Measurements from ENCODE around the gene NFATC2.

Gene NFATC2

DNA sequence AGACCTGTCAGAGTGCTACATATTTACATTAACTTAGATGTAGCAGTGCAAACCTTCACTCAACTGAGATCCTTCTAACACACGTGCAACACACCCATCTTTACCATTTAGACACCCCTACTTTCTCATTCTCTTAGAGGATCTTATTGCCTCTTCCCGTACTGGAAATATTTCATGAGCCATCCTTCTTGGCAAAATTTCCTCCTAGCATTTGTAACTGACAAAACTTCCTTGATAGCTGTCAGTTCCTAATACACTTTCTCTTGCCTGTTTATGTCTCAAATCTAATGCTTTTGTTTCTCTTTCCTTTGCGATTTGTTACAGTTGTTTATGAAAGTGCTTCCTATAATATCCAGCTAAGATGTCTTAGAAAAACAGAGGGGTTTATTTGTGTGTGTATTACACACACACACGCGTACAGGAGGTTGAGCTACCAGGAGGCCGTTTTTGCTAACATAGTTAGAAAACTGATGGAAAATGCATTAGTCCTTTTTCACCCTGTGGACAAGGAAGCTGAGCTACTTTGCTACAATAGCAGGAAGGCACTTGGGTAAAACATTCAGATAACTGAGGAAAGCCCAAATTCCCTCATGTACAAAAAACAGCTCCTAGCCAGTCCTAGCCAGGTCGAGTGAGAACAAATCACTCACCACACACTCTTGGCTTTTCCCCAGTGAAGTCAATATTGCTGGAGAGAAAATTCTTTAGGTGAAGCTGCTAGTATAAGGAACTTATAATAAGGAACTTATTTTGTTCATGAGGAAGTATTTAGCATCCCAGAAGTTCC, 153.6 kb downstream of the NFATC2 start:
- FAIRE-seq (no peak), DNase-seq (ENCODE audit: extremely low spot score, insufficient read length, low read depth) (no peak)

DNA sequence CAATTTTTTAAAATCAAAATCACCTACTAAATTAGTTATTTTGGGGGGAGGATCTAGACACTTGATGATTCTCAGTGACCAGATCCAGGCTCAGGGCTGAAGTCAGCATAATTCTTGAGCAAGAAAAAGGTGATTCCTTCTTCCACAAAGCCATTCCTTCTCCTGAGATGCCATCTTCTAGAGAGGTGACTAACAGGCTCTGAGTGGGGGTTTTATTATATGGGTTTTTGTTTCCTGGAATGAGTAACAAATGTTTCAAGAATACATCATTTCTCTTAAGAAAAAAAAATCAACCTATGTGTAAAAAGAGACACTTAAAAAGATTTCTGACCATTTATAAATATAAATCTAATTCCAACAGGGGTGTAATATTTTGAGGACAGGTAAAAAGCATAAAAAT, 154.3 kb downstream of the NFATC2 start:
- FAIRE-seq: no peak
- DNase-seq (ENCODE audit: extremely low spot score, insufficient read length, low read depth): no peak

DNA sequence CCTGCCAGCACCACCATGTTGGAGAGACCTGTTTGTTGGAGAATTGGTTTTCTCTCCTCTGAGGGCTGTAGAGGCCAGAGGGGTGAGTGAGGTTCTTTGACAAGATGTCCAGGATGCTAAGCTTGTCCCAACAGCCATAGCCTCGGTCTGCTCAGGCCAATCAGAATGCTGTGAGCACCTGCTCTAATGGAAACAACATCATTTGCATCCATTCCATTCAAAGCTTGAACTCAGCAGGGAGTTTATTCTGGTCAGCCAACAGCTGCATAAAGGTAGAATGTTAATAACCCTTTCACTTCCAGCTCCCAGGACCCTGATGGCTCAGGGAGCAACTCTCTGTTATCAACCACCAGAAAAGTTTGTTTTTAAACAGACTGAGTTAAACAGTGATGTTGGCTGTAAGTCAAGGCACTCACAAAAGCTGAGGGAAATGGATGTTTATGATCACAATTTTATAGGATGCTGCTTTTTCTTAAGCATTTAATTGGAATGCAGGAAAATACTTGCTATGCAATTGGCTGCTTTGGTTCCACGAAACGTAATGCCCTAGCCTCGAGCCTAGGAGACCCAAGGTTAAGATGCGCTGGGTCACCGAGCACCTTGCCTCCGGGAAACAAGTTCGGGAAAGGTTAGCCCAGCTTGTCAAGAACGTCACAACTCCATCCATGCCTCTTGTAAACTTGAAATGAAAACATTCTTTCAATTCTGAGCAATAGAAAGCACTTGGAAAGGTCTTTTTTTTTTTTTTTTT, 155.2 kb downstream of the NFATC2 start:
- DNase-seq (ENCODE audit: extremely low spot score, insufficient read length, low read depth) (no peak), FAIRE-seq (no peak)

DNA sequence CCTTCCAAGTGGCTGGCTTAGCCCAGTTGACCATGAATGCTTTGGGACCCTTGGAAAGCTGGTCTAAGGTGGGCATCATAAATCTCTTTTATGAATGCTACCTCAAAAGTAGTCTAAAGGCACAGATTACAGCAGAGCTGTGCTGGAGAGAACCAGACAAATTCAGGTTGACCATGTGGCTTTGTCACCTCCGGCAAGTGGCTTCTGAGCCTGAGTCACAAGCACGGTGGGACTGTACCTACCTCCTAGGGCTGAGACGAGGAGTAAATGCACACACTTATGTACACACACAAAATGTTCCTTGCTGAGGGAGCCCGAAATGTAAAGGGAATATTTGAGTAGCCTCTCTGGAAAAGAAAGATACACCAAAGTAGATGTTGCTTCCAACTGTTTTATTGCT, 155.9 kb downstream of the NFATC2 start:
- FAIRE-seq: no peak

DNA sequence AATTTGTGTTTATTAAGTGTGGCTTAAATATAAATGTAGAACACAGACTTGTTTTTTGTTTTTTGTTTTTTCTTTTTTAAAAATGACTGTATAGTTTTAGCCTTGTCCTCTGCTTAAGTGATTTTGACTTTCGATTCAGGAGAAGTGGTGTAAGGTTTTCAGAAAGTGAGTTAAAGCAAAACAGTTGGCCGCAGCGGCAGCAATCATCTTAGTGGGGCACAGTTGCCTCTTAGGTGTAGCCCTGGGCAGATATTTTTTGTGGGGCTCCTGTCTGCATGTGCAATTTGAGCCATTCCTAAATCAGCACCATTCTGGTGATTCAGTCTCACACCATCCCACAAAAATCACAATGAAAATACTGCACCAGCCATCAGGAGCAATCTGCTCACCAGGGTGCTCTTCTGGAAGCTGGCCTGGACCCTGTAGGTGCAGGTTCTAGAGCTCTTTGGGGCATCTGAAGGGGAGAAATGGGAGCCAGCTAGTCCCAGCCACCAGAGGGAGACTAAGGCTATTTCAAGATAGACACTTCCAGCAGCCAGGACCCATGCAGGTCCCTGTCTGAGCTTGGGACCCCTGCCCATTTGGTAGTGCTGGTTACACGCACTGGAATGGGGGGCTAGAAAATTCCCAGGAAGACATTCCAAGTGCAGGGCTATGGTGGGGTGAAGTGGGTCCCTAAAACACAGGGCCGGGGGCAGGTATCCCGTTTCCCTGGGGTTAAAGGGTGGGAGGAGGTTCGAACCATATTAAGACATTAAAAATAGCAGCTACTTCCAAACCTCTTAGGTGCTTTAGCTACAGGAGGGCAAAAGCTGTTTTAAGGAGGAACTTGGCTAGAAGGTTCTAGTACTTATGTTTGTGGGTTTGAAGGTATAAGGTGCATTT, 156.6 kb downstream of the NFATC2 start:
- no peak for DNase-seq (ENCODE audit: extremely low spot score, insufficient read length, low read depth)
- FAIRE-seq: no peak

More for the DNA sequence above, 155.9 kb downstream of the NFATC2 start:
- no peak for DNase-seq (ENCODE audit: extremely low spot score, insufficient read length, low read depth)

DNA sequence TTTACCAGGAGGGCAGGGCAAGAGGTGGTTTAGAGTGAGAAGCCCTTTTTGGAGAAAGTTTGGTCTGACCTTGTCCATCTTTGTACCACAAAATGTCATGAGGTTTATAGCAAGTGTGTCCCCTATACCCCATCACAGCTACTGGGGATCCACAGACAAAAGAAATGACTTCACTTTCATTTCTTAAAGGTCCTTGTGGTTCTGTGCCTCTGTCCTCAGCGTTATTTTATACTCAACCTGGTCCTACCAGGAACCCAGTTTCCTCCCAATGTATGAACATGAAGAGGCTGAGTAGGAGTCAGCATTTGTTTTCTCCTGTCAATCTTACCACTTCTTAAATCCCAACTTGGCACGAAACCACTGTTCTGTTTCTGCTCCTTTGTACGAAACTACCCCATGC, 157.6 kb downstream of the NFATC2 start:
- FAIRE-seq: no peak
- no peak for DNase-seq (ENCODE audit: extremely low spot score, insufficient read length, low read depth)

DNA sequence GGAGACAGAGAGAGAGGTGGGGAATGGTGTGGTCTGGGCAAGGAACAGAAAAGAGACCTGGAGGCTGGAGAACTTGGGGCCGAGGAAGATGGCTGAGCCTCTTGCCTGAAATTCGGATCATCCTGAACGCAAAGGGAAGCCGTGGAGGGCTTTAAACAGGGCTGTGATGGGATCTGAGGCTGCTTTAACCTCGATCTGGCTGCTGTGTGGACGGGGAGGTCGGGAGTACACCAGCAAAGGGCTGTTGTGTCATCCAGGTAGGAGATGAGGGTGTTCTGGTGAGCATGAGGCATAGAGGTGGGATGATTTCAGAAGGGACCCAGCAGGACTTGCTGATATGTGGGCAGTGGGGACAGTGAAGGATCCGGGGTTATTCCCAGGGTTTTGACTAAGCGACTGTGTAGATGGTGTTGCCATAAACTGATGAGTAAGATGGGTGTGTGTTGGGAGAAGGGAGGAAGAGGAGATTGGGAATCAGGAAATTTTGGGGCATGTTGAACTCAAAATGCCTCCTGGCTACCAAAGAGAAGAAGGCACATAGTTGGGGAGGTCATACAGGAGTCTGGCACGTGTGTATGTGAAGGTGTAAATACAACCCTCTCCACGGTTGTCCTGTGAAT, 158.5 kb downstream of the NFATC2 start:
- FAIRE-seq (no peak), DNase-seq (ENCODE audit: extremely low spot score, insufficient read length, low read depth) (no peak)

DNA sequence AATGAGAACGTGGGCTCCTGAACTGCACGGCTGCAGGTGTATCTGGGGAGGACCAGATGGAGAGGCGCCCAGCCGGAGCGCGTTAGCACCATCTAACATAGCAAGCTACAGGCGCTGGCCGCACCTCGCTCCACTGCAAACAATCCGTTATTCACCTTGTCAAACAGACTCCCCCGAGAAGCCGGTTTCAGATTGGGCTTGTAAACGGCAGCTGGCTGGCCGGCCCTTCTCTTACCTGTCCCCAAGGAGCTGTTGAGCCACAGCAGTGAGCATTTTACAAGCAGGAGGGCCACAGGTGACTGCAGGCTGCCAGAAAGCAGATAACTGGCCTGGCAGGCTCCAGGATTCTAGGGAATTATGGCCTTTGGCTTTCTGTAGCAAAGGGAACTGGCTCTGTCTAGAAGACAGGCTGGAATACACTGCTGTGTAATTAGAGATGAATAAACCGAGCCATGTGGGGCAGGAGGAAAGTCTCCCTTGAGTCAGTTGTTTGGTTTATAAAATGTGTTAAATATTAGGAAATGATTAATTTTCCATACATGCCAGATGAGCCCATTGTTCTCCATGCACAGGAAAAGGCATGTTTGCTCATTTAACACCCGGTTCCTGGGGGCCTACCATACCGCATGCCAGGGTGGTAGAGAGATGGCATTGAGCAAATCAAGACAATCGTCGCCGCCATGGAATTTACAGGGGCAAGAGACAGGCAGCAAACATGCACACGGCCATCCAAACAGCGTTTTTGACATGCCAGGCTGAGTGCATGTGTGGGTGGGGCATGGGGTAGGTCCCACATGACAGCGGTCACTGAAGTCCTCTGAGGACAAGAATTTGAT, 159.3 kb downstream of the NFATC2 start:
- DNase-seq (ENCODE audit: extremely low spot score, insufficient read length, low read depth) (no peak), FAIRE-seq (no peak)

DNA sequence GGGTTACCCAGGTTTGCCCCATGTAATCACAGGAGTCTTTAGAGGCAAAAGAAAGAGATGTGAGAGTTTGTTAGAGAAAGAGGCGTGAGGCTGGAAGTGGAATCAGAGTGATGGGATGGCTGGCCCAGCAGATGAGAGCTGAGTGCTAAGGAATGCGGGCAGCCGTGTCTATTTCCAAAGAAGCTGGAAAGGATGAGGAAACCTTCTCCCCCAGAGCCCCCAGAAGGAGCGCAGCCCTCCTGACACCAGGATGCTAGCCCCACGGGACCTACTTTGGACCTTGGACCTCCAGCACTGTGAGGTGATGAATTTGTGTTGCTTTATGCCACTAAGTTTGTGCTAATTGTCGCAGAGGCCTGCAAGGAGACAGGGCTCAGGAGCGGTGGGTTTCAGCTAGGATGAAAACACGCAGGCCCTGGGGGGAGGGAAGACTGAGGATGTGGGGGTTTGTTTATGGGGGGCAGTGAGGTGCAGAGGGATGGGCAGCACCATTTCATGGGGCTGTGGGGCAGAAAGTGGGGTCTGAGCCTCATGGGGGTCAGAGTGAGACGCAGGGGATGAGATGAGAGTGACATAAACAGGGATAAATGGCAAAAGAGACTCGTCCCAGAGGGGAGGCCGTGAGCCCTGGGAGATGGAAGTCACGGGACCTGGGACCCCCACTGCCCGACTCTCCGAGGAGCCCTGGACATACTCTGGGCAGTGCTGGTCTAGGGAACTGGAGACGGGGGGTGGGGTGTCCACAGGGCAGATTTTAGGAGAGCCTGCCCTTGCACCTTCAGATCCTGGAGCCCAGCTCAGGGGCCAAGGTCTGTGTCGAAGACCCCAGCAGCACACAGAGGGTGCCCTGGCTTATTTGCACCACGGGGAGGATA, 160.2 kb downstream of the NFATC2 start:
- no peak for FAIRE-seq
- no peak for DNase-seq (ENCODE audit: extremely low spot score, insufficient read length, low read depth)

DNA sequence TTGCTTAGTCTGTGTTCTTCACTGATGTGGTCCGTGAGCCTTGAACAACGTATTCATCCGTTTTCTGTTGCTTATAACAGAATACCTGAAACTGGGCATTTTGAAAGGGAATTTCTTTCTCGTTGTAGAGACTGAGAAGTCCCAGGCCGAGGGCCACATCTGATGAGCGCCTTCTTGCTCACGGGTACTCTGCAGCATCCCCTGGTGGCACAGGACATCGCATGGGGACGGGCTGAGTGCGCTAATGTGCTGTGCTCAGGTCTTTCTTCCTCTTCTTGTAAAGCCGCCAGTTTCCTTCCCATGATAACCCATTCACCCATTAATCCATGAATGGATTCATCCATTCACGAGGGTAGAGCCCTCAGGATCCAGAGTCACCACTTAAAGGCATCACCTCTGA, 161.0 kb downstream of the NFATC2 start:
- FAIRE-seq (no peak), DNase-seq (ENCODE audit: extremely low spot score, insufficient read length, low read depth) (no peak)

DNA sequence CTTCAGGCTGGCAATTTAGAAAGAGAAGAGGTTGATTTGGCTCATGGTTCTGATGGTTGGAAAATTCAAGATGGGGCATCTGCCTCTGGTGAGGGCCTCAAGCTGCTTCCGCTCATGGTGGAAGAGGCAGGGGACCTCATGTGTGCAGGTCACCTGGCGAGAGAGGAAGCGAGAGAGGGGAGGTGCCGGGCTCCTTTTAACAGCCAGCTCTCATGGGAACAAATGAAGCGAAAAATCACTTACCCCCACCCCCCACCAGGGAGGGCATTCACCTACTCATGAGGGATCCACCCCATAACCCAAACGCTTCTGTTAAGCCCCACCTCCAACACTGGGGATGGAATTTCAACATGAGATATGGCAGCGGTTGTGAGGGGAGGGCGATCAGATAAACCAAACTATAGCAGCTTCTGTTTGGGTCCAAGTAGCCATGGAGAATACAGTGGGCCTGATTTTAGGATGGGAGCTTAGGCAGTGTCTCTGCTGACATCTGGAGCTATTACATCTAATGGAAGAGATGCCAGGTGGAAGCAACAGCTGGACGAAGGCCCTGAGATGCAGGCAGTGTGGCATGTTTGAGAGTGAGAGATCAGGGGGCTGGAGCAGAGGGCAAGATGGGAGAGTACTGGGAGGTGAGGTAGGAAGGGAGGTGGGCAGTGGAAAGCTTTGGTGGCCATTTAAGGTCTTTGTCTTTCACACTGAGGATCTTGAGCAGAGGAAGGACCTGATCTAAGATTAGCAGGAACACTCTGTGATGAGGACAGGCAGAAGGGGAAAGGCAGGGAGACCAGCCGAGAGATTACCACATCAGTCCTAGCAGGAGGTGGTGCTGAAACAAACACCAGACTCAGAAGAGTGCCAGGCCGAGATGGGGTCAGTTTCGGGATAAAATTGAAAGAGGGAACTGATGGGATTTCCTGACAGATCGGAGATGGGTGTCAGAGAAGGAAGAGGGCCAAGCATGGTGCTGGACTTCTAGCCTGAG, 161.8 kb downstream of the NFATC2 start:
- FAIRE-seq: peak; percentile 84
- DNase-seq (ENCODE audit: extremely low spot score, insufficient read length, low read depth): no peak

DNA sequence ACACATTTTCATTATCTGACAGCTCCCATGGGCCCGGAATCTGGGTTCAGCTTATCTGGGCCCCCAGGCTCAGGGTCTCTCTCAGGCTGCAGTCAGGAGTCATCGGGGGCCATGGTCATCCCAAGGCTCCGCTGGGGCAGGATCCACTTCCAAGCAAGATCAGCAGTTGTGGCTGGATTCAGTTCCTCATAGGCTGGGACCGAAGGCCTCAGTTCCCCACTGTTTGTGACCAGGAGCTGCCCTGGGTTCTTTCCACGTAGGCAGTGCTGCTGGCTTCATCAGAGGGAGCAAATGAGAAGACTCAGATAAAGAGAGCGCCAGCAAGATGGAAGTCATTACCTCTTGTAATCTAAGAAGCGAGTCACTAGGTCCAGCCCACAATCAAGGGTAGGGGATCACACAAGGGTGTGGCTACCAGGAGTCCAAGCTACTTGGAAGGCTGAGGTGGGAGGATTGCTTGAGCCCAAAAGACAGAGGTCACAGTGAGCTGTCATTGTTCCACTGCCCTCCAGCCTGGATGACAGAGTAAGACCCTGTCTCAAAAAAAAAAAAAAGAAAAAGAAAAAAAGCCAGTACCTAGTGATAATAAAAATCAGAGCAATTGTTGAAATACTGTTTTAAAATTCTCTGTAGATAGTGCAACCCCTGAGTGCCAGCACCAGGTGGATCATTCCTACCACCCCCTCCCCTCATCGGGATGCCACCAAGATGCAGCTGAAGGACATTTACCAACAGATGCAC, 162.7 kb downstream of the NFATC2 start:
- DNase-seq (ENCODE audit: extremely low spot score, insufficient read length, low read depth) (no peak), FAIRE-seq (no peak)

DNA sequence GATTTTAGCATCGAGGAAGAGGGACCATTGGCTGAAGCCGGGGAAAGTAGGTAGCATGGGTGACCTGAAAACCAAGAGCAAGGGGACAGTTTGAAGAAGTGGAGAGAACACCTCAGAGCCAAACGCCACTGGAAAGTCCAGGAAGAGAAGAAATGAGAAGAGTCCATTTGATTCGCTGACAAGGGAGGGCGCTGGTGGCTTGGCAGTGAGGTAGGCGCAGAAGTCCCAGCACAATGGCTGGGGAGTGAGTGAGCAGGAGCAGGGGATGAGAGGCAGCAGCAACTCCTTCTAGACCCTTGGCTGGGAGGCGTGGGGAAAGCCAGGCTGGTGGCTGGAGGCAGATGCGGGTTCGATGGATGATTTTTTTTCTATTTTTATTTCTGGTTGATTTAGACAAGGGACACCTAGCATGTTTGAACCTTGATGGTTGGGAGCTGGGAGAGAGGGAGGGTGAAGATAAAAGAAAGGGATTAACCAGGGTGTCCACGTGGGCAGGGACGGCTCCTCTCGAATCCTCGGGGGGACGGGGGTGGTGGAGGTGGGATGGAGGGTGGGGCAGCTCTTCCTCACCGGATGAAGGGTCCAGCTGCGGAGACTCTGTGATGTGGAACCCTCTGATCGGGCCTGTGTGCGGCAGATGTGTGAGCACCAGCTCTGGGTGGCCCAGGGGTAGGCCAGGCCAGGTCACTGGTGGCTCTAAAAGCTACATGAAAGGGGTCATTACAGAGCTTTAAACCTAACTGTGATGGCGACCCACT, 164.2 kb downstream of the NFATC2 start:
- FAIRE-seq (no peak), DNase-seq (ENCODE audit: extremely low spot score, insufficient read length, low read depth) (no peak)

DNA sequence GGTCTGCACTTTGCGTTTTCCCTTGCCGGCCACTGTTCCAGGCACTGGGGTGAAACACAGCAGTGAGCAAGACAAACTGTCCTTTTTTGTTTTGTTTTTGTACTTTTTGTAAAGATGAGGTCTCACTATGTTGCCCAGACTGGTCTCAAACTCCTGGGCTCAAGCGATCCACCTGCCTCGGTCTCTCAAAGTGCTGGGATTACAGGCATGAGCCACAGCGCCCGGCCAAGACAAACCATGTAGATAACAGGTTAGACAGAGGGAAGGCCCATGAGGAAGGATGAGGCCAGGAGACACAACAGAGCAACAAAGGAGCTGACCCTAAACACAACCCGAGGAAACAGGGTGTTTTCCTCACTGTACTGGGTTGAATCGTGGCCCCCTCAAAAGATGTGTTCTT, 165.4 kb downstream of the NFATC2 start:
- no peak for DNase-seq (ENCODE audit: extremely low spot score, insufficient read length, low read depth)
- FAIRE-seq: no peak

DNA sequence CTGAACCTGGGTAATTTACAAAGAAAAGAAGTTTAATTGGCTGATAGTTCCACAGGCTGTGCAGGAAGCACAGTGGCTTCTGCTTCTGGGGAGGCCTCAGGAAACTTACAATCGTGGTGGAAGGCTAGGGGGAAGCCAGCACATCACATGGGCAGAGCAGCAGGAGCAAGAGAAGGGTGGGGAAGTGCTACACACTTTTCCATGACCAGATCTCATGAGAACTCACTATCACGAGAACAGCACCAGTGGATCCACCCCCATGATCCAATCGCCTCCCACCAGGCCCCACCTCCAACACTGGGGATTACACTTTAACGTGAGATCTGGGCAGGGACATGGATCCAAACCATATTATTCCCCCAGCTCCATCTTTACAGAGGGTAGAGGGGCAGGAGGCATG, 166.4 kb downstream of the NFATC2 start:
- DNase-seq (ENCODE audit: extremely low spot score, insufficient read length, low read depth): no peak
- FAIRE-seq: no peak

DNA sequence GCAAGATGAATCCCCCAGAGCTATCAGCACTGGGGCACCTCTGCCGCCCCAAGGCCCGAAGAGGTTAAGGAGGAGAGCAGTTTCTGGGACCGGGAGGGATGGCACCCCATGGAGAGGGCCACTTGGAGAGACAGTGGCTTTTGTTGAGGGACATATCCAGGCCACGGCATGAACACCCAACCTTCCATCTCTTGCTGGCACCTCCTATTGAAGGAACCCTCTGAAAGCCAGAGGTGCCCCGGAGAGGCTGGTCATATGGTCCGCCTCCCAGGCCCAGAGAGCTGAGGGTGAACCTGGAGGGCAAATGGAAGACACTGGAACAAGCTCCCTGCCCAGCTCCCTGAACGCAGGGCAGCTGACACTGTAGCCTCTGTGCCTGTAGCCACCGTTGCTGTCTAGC, 167.0 kb downstream of the NFATC2 start:
- DNase-seq (ENCODE audit: extremely low spot score, insufficient read length, low read depth) (no peak), FAIRE-seq (no peak)
